Measurements from ENCODE around the gene HIVEP2.

The HIVEP2 gene

GRCh38 chr6:142880201-142880600 is 64.8 kb downstream of the HIVEP2 start:
- DNase-seq (ENCODE audit: extremely low read depth, low read depth): no peak
- no peak for TF ChIP-seq CTCF (IDR thresholded peaks at IDR 0.05; ENCODE audit: low read depth, low read length, missing control alignments)
- H3K4me3 ChIP-seq (replicated peaks; ENCODE audit: low read depth, low read length): no peak overlapping the region

GRCh38 chr6:142879527-142879926 is 65.4 kb downstream of the HIVEP2 start:
- TF ChIP-seq CTCF (IDR thresholded peaks at IDR 0.05; ENCODE audit: low read depth, low read length, missing control alignments): no peak
- DNase-seq (ENCODE audit: extremely low read depth, low read depth): no peak
- H3K4me3 ChIP-seq (replicated peaks; ENCODE audit: low read depth, low read length): no peak overlapping the region

GRCh38 chr6:142879076-142879475 is 65.9 kb downstream of the HIVEP2 start:
- no peak for TF ChIP-seq CTCF (IDR thresholded peaks at IDR 0.05; ENCODE audit: low read depth, low read length, missing control alignments)
- no peak overlapping the region for H3K4me3 ChIP-seq (replicated peaks; ENCODE audit: low read depth, low read length)
- no peak for DNase-seq (ENCODE audit: extremely low read depth, low read depth)

GRCh38 chr6:142878407-142878806 is 66.6 kb downstream of the HIVEP2 start:
- H3K4me3 ChIP-seq (replicated peaks; ENCODE audit: low read depth, low read length): no peak overlapping the region
- no peak for TF ChIP-seq CTCF (IDR thresholded peaks at IDR 0.05; ENCODE audit: low read depth, low read length, missing control alignments)
- no peak for DNase-seq (ENCODE audit: extremely low read depth, low read depth)

GRCh38 chr6:142874676-142875075 is 70.3 kb downstream of the HIVEP2 start:
- no peak for DNase-seq (ENCODE audit: extremely low read depth, low read depth)
- H3K4me3 ChIP-seq (replicated peaks; ENCODE audit: low read depth, low read length): no peak overlapping the region
- no peak for TF ChIP-seq CTCF (IDR thresholded peaks at IDR 0.05; ENCODE audit: low read depth, low read length, missing control alignments)

GRCh38 chr6:142872376-142872775 is 72.6 kb downstream of the HIVEP2 start:
- DNase-seq (ENCODE audit: extremely low read depth, low read depth): no peak
- no peak for TF ChIP-seq CTCF (IDR thresholded peaks at IDR 0.05; ENCODE audit: low read depth, low read length, missing control alignments)
- no peak overlapping the region for H3K4me3 ChIP-seq (replicated peaks; ENCODE audit: low read depth, low read length)

- peak; percentile 37 for DNase-seq (ENCODE audit: extremely low read depth, low read depth)
- no peak overlapping the region for H3K4me3 ChIP-seq (replicated peaks; ENCODE audit: low read depth, low read length)
- no peak for TF ChIP-seq CTCF (IDR thresholded peaks at IDR 0.05; ENCODE audit: low read depth, low read length, missing control alignments)
Measured at GRCh38 chr6:142871910-142872331, 73.1 kb downstream of the HIVEP2 start.

Data from HFF-Myc (cell line).